ENCODE results near the gene SERPINA4. TPM values are rescaled to one million over a fixed set of nuclear protein-coding genes. Genes with fewer than 3 reads are reported as not detected.

The SERPINA4 gene
- total RNA-seq, 4 donors from 2014 or later: not detected

DNA sequence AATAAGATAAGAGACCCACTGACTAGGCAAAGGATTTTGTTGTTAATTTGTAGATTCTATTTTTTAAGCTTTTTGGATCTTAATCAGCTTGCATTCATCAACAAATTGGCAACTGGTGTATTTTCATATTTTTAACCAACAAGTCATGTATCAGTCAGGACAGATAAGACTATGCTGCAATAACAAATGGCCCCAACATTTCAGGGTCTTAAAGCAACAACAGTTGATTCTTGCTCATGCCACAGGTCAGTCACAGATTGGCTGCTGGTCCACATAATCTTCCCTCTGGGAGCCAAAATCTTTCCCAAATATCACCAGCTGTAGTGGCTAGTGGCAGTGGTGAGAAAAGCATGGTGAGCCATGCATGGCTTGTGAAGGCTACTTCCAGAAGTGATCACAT, 30.1 kb upstream of the SERPINA4 start:
- H3K27me3 ChIP-seq: peaks cover 5% of the 10 kb centered on the region
- TF ChIP-seq POLR2AphosphoS5 (IDR thresholded peaks at IDR 0.05) (no peak), POLR2A (IDR thresholded peaks at IDR 0.05) (no peak), EP300 (IDR thresholded peaks at IDR 0.05) (no peak)
- TF ChIP-seq, protein P1, sequence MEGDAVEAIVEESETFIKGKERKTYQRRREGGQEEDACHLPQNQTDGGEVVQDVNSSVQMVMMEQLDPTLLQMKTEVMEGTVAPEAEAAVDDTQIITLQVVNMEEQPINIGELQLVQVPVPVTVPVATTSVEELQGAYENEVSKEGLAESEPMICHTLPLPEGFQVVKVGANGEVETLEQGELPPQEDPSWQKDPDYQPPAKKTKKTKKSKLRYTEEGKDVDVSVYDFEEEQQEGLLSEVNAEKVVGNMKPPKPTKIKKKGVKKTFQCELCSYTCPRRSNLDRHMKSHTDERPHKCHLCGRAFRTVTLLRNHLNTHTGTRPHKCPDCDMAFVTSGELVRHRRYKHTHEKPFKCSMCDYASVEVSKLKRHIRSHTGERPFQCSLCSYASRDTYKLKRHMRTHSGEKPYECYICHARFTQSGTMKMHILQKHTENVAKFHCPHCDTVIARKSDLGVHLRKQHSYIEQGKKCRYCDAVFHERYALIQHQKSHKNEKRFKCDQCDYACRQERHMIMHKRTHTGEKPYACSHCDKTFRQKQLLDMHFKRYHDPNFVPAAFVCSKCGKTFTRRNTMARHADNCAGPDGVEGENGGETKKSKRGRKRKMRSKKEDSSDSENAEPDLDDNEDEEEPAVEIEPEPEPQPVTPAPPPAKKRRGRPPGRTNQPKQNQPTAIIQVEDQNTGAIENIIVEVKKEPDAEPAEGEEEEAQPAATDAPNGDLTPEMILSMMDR (IDR thresholded peaks at IDR 0.05): no peak
- no peaks in the 10 kb centered on the region for H3K4me1 ChIP-seq
- no peaks in the 10 kb centered on the region for H3K36me3 ChIP-seq
- H3K9me3 ChIP-seq: no peaks in the 10 kb centered on the region
- DNase-seq (ENCODE audit: low spot score in 2 of 2): no peak
- H3K27ac ChIP-seq: no peak overlapping the region
- H3K4me3 ChIP-seq: no peak overlapping the region

DNA sequence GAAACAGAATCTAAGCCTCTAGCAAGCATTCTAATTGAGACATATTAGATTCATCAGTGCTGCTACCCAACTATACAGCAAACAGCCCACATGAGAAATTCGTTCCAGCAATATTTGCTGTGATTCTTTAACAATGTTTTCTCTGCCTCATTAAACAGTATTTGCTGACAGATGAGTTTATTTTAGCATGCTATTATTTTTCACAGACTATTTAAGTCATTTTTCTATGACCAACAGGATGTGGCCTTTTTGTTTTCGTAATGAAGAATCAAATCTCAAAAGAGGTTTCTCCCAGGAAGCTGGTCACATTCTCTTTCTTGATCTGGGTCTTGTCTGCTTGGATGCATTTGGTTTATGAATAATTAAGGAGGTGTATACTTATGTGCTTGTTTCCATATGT, 28.8 kb upstream of the SERPINA4 start:
- TF ChIP-seq, protein P1 (IDR thresholded peaks at IDR 0.05): no peak
- TF ChIP-seq EP300 (IDR thresholded peaks at IDR 0.05): no peak
- no peak for TF ChIP-seq POLR2A (IDR thresholded peaks at IDR 0.05)
- no peak for TF ChIP-seq POLR2AphosphoS5 (IDR thresholded peaks at IDR 0.05)
- WGBS: 42% methylated on average over 2 of the region's 2 CpGs
- no peaks in the 10 kb centered on the region for H3K4me1 ChIP-seq

DNA sequence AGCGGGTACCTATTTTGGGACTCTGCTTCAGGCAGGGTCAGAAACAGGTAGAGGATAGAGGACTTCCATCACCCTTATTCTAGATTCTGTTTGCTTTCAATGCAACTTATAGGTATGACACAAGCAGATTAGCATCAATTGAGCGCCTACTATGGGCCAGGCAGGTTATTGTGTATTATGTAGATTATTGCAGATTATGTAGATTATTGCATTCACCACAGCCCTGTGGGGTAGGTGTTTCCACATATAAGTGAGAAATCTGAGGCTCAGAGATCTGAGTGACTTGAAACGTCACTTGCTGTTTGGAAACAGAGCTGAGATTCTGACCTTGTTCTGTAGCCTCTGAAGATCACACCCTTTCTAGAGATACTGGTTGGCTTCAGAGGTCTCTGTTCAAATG, 25.7 kb upstream of the SERPINA4 start:
- Histone ChIP-seq H3K27me3 (peaks cover 5% of the 10 kb centered on the region), H3K9me3 (no peaks in the 10 kb centered on the region), H3K27ac (no peak overlapping the region), H3K4me1 (peaks cover 7% of the 10 kb centered on the region), H3K4me3 (no peak overlapping the region), H3K36me3 (no peaks in the 10 kb centered on the region)
- WGBS: 71% methylated on average over 3 of the region's 3 CpGs
- no peak for TF ChIP-seq POLR2A (IDR thresholded peaks at IDR 0.05)
- TF ChIP-seq POLR2AphosphoS5 (IDR thresholded peaks at IDR 0.05): no peak
- TF ChIP-seq EP300 (IDR thresholded peaks at IDR 0.05): no peak
- TF ChIP-seq, protein P1 (IDR thresholded peaks at IDR 0.05): no peak
- no peak for DNase-seq (ENCODE audit: low spot score in 2 of 2)

More for the DNA sequence above, 28.8 kb upstream of the SERPINA4 start:
- no peak overlapping the region for H3K27ac ChIP-seq
- H3K36me3 ChIP-seq: no peaks in the 10 kb centered on the region
- DNase-seq (ENCODE audit: low spot score in 2 of 2): no peak
- no peaks in the 10 kb centered on the region for H3K9me3 ChIP-seq
- peaks cover 5% of the 10 kb centered on the region for H3K27me3 ChIP-seq
- no peak overlapping the region for H3K4me3 ChIP-seq

DNA sequence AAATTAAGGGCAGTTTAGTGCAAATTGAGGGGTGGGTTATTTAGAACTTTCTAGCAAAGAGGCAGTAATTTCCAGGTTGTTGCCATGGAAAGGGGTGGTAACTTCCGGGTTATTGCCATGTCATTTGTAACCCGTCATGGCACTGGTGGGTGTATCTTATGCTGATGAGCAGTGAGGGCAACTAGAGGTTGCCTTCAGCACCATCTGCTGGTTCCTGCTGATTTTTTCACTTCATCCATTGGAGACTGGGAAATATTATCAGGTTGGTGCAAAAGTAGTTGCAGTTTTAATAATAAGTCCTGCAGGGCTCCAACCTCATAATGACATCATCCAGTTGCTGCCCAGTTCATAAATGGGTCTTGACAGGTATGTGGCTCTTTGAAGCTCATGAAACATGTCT, 24.4 kb upstream of the SERPINA4 start:
- no peak overlapping the region for H3K4me3 ChIP-seq
- H3K27ac ChIP-seq: no peak overlapping the region
- 51% methylated on average over 2 of the region's 2 CpGs for WGBS
- no peaks in the 10 kb centered on the region for H3K9me3 ChIP-seq
- H3K27me3 ChIP-seq: peaks cover 5% of the 10 kb centered on the region
- DNase-seq (ENCODE audit: low spot score in 2 of 2): no peak
- H3K36me3 ChIP-seq: no peaks in the 10 kb centered on the region
- TF ChIP-seq POLR2A (IDR thresholded peaks at IDR 0.05) (no peak), EP300 (IDR thresholded peaks at IDR 0.05) (no peak), POLR2AphosphoS5 (IDR thresholded peaks at IDR 0.05) (no peak)
- TF ChIP-seq, protein P1 (IDR thresholded peaks at IDR 0.05): no peak
- peaks cover 18% of the 10 kb centered on the region for H3K4me1 ChIP-seq

DNA sequence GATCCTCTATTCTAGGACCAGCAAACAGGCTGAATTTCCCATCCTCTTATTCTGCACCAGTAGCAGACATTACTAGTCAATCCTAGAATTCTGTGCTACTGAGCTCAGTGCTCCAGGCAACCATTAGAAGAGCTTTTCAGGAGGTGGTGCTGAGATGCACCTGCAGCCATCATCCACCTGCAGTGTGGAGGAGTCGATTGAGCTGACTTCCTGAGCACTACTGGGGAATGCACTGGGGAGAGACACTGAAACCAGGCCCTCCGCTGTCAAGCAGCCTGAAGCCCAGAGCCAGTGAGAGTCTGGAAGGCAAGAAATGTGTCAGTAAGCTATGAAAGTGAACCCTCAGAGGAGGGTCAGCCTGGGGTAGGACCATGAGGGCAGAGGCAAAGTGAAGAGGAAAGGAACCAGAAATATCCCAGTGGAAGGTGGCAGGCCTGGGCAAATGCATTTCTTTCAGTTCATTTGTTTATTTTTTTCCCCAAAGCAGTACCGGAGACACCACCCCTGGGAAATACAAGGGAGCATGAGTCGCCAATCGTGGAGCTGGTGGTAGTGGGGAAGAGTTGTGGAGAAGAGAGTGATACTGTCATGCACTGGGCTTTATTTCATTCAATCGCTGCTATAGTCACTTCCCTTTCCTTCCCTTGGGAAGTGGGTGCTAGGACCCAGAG, 23.0 kb upstream of the SERPINA4 start:
- no peaks in the 10 kb centered on the region for H3K36me3 ChIP-seq
- H3K27me3 ChIP-seq: peaks cover 3% of the 10 kb centered on the region
- DNase-seq (ENCODE audit: low spot score in 2 of 2): no peak
- H3K4me1 ChIP-seq: peaks cover 32% of the 10 kb centered on the region
- TF ChIP-seq POLR2AphosphoS5 (IDR thresholded peaks at IDR 0.05): no peak
- no peak for TF ChIP-seq EP300 (IDR thresholded peaks at IDR 0.05)
- TF ChIP-seq POLR2A (IDR thresholded peaks at IDR 0.05): no peak
- TF ChIP-seq, protein P1 (IDR thresholded peaks at IDR 0.05): no peak
- H3K9me3 ChIP-seq: no peaks in the 10 kb centered on the region
- no peak overlapping the region for H3K27ac ChIP-seq
- no peak overlapping the region for H3K4me3 ChIP-seq
- WGBS: 86% methylated on average over 6 of the region's 6 CpGs

All from suprapubic skin (tissue), 4 donors.